Midbrain (tissue), 1 donor: ENCODE results near the gene B4GALT4.
"Not testable (repeated sequence)": the region's sequence is repeated elsewhere in the genome, so short reads cannot be mapped to it uniquely, and the experiment has no call there.

Experiments used
- DNase-seq: peaks from one replicate; lab custom pipeline; 2025; lab: John Stamatoyannopoulos, UW

Gene B4GALT4

GRCh38 chr3:119195911-119196310 lies 44.8 kb downstream of the B4GALT4 start:
- DNase-seq: no peak

GRCh38 chr3:119195151-119195476 lies 45.6 kb downstream of the B4GALT4 start:
- no peak for DNase-seq

DNA sequence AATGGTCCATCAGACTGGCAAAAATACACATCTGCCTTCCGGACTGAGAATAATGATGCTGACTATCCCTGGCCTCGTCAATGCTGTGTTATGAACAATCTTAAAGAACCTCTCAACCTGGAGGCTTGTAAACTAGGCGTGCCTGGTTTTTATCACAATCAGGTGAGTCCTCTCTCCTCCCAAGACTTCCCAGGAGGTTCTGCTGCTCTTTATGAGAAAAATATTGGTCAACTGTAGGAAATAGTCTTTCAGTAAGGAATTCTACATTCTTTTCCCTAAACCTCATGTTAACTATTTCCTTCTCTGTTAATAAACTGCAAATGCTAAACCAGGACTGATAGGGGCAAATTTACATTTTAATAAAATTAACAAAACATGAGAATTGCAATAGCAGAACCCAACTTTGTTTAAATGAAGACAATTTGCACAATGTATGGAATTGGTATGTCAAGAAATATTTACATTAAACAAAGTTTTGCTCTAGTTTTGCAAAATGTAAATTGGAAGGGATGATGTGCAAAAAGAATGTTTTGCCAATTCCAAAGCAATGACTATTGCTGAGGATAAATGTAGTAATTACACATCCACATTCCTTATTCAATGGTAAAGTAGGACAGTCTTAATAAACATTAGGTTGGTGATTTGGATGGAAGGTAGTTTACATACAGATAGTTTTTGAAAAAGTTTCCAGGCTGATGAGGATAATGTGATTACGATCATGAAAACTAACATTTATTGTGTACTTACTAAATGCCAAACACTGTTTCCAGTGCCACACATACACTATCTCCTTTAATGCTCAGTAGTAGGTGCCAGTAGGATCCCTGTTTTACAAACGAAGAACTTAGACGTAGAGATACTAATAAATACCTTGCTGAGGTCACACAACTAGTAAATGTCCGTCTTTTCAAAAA lies 46.2 kb downstream of the B4GALT4 start:
- DNase-seq: no peak

- DNase-seq: no peak
Measured at GRCh38 chr3:119191800-119192199, 48.9 kb downstream of the B4GALT4 start.

DNA sequence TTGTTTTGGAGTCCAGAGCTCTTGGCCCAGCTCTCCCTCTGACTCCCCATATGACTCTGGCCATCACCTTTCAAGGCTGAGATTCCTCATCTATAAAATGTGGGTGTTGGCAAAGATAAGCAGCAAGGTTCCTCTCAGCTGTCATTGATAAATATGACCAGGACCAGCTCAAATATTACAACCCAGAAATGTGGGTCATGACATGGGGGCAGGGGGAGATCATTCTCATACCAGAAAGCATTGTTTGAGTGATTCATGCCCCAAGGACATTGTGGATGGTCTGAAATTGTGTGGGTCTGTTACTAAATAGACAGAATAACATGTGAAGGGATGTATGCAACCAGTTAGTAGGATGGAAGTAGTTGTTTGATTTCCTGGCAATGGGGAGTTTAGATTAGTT lies 53.4 kb downstream of the B4GALT4 start:
- DNase-seq: no peak

- no peak for DNase-seq
Measured at GRCh38 chr3:119184796-119185570, 55.7 kb downstream of the B4GALT4 start.

DNA sequence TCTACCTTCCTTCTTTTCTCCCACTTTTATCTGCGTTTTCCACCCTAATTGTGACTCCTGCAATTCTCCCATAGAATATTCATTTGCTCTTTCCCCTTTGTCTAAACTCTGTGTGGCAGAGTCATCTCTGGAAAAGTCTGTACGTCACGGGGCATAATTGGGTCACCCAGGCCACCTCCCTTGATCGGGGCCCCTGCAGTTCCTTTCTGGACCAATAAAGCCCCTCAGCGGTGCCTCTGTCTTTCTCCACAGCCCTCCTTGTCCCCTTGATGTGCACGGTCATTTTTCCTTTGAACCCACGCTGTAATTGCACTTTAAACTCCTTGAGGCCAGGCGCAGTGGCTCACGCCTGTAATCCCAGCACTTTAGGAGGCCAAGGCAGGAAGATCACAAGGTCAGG lies 56.6 kb downstream of the B4GALT4 start:
- DNase-seq: no peak

- DNase-seq: no peak
Measured at GRCh38 chr3:119181765-119182164, 58.9 kb downstream of the B4GALT4 start.

DNA sequence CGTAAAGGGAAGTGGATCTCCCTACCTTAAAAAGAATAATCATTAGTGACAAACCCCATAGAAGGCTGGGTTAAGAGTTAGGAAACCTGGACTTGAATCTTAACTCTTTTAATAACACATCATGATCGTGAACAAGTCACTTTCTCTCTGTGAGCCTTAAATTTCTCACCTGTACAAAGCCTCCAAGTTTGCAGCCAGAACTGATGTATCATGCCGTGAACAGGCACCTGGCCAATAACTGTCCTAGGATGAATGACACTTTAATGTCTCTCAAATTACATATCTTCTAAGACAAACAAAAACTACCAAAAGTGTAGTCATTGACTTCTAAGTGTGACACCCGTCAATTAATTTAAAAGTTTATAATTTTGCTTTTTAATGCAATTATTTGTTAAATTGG lies 63.4 kb downstream of the B4GALT4 start:
- no peak for DNase-seq

DNA sequence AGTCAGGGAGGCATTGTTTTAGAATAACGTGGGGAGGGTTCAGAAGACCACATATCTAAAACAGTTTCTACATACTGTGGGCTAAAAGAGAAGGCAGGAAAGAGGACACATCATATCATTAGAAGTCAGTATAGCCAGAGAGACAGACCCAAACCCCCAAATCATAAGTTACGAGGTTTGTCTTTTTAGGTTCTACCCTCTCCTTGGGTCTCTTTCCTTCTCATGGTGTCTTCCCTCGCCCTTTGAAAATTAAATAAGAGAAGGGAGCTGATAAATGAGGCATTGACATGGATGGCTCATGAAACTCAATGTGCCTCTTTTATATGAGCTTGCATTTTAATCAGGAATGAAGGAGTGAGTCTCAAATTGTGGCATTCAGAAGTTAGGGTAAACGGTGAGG lies 63.9 kb downstream of the B4GALT4 start:
- no peak for DNase-seq

DNA sequence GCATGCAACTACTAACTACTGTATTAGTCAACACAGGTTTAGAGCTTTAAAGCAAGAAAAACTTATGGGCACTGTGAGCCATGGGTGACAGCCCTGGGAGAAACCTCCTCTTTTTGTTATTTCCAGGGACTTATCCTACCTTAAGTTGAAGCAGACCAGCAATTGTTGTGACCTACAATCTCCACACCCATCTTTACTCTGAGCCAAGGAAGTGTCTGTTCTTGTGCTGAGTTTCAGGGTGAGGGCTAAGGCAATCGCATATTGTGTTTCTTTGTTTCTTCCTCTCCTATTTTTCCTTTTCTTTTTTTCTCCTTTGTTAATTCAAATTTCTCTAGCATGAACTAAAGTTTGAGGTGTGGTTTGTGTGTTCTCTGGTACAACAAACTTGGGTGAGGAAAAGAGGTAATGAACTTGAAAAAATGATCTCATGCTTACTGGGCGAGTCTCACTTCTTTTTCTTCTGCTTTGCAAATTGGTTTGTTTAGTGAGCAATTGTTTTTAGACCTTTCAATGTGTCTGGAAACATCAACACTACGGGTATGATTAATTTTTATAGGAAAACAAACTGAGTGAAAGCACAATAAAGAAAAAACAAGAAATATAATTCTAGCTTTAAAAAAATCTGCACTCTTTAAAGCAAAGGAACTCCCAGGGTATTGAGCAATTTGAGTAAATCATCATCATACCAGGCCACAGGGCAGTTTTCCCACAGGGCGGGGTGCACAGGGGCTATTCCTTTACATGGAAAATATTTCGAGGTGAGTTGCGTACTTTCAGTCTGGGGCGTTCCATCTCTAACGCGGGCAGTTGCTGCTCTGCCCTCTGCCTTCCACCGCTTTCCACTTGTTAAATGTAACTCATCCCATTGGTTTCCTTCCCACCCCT lies 64.6 kb downstream of the B4GALT4 start:
- DNase-seq: no peak

GRCh38 chr3:119173325-119173724 lies 67.4 kb downstream of the B4GALT4 start, which contains the start of gene UPK1B:
TSS of gene UPK1B (plus strand) at chr3:119173598. CDS start at chr3:119186742, 13,144 bp downstream.
- DNase-seq: no peak

GRCh38 chr3:119170821-119171220 lies 69.9 kb downstream of the B4GALT4 start:
- DNase-seq: no peak

GRCh38 chr3:119164745-119165144 lies 75.9 kb downstream of the B4GALT4 start:
- DNase-seq: not testable (repeated sequence)
